Tibial nerve (tissue), 3 donors: ENCODE data around the gene DMD.

Experiments used
- CTCF ChIP-seq, 5 experiments: fragments of 200-600 bp in 3 of 5; fragments of 450-650 bp in 2 of 5; sonication (generic) in 3 of 5; IDR thresholded peaks; one replicate each; pipeline ENCODE4 v1.5.1; 2016 to 2019; ENCODE audit warnings: antibody characterized with exemption in 5 of 5, mild to moderate bottlenecking in 3 of 5, moderate library complexity in 2 of 5
- POLR2A ChIP-seq, 2 donors: fragments of 450-650 bp; IDR thresholded peaks; one replicate each; pipeline ENCODE4 v1.6.1; 2017; ENCODE audit warnings: antibody characterized with exemption in 2 of 2, mild to moderate bottlenecking in 2 of 2, moderate library complexity in 2 of 2

GRCh38 chrX:31705816-31706215 is 1505.5 kb downstream of the DMD start:
- no peak for TF ChIP-seq CTCF (IDR thresholded peaks at IDR 0.05)
- no peak for TF ChIP-seq POLR2A (IDR thresholded peaks at IDR 0.05)
